Right renal pelvis (tissue), 4 donors: ENCODE data around the gene CDC14B. TPM values are rescaled to one million over a fixed set of nuclear protein-coding genes. Genes with fewer than 3 reads are reported as not detected.
A peak's percentile ranks its signal among the peaks of the same experiment; 100 is the strongest.
"Not testable (repeated sequence)": the region's sequence is repeated elsewhere in the genome, so short reads cannot be mapped to it uniquely, and the experiment has no call there.

Source experiments
- DNase-seq, 4 donors: peaks; one replicate each; pipeline ENCODE4 v3.0.0-alpha.2; 2013; ENCODE audit warnings: low read depth in 4 of 4, low spot score in 3 of 4, missing footprints in 1 of 4
- polyA plus RNA-seq, 4 donors: library from polyadenylated mRNA; unstranded; fragments of 120-200 nt; gene quantifications; one replicate each; pipeline ENCODE4 v1.2.1, GENCODE V29; 2013; ENCODE audit not compliant: insufficient read length in 4 of 4

CDC14B gene
- polyA plus RNA-seq, 4 donors: 25.0 to 29.8 (median 28.9) TPM

GRCh38 chr9:96505316-96505991 lies 114.2 kb downstream of the CDC14B start:
- no peak for DNase-seq

- DNase-seq: no peak
These were observed 115.7 kb downstream of the CDC14B start for GRCh38 chr9:96503918-96504317.

GRCh38 chr9:96503374-96503748 lies 116.3 kb downstream of the CDC14B start:
- not testable (repeated sequence) for DNase-seq

GRCh38 chr9:96502539-96503373 lies 116.9 kb downstream of the CDC14B start:
- DNase-seq: no peak

GRCh38 chr9:96501633-96502538 lies 117.8 kb downstream of the CDC14B start:
- no peak for DNase-seq

- DNase-seq: no peak
These were observed 118.7 kb downstream of the CDC14B start for GRCh38 chr9:96500696-96501632.

GRCh38 chr9:96499257-96499656 lies 120.4 kb downstream of the CDC14B start:
- no peak for DNase-seq

- DNase-seq: no peak
These were observed 120.8 kb downstream of the CDC14B start for GRCh38 chr9:96498796-96499195.

GRCh38 chr9:96497117-96497399 lies 122.6 kb downstream of the CDC14B start:
- no peak for DNase-seq

- no peak for DNase-seq
These were observed 123.1 kb downstream of the CDC14B start for GRCh38 chr9:96496368-96497116.

GRCh38 chr9:96495341-96495740 lies 124.3 kb downstream of the CDC14B start:
- DNase-seq: no peak

- DNase-seq: no peak
These were observed 125.3 kb downstream of the CDC14B start for GRCh38 chr9:96494215-96494800.

- no peak for DNase-seq
These were observed 125.9 kb downstream of the CDC14B start for GRCh38 chr9:96493757-96494156.

- no peak for DNase-seq
These were observed 126.6 kb downstream of the CDC14B start for GRCh38 chr9:96492993-96493531.

- no peak for DNase-seq
These were observed 127.6 kb downstream of the CDC14B start for GRCh38 chr9:96491880-96492525.

- DNase-seq: peak in 3 of 4 donors; percentile 38 to 55 (median 39)
These were observed 128.4 kb downstream of the CDC14B start for GRCh38 chr9:96491079-96491879.

- no peak for DNase-seq
These were observed 129.0 kb downstream of the CDC14B start for GRCh38 chr9:96490534-96491078.
